ENCODE data around the gene MEI4. TPM values are rescaled to one million over a fixed set of nuclear protein-coding genes. Genes with fewer than 3 reads are reported as not detected.

MEI4 gene
- total and polyA plus RNA-seq, 2 of the 13 experiments (the other 11 are each of a cell fraction or from before 2014, with no cell fraction given): not detected

DNA sequence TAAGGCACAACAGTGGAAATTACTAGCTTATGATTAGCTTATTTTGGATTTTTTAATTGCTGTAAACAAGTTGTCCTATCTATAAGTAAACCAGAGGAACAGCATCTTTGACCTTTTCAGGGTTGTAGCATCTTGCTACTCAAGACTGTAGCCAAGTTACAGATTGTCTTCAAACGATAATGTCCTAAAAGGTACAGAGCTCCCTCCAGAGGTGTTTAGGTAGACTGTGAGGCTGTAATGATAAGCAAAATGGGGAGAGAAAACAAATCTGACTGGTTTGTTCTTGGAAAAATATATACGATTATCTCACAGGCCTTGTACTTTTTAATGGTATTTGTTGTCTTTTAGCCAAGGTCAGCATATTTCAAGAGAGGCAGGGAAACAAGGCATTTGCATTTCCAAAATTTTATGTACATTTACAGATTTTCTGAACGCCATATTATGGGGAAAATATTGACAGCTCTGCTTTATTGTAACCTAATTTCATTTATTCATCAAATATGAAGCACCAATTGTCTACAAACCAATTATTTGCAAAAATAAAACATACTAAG, 273.4 kb downstream of the MEI4 start:
- Histone ChIP-seq H3K9ac (ENCODE audit: insufficient read depth, low read depth, low read length) (no peak overlapping the region), H3K27ac (ENCODE audit: extremely low read length, insufficient read depth, low read length) (no peak overlapping the region), H3K9me3 (ENCODE audit: low read length) (no peaks in the 10 kb centered on the region), H3K27me3 (ENCODE audit: control insufficient read depth in 1 of 2, insufficient read depth in 2 of 2, low read length in 2 of 2) (no peaks in the 10 kb centered on the region), H3K79me2 (ENCODE audit: insufficient read depth, low read length) (no peaks in the 10 kb centered on the region), H3K4me3 (replicated peaks in 1 of 3; ENCODE audit: insufficient read depth in 1 of 3, low read depth in 2 of 3, low read length in 3 of 3) (no peak overlapping the region), H3K36me3 (replicated peaks in 1 of 2; ENCODE audit: control insufficient read depth in 1 of 2, insufficient read depth in 2 of 2, low read length in 2 of 2) (no peaks in the 10 kb centered on the region), H4K20me1 (ENCODE audit: insufficient read depth, low read length) (no peaks in the 10 kb centered on the region), H3K4me2 (ENCODE audit: low read depth, low read length) (no peak overlapping the region), H3K4me1 (ENCODE audit: insufficient read depth, low read length) (no peaks in the 10 kb centered on the region), H2AFZ (ENCODE audit: low read length) (peak overlapping the region; percentile 15)
- CTCF ChIA-PET (ENCODE audit: low intra/inter-chr PET ratio, low total read pairs): interaction anchor here (2.0 to 3.2 kb wide), 2 partner anchors 186 to 306 kb away, joined by 6 to 38 read pairs; no protein-coding TSS in a partner anchor
- ATAC-seq (peak; percentile 89), DNase-seq (ENCODE audit: low spot score) (peak; percentile 54), FAIRE-seq (peak; percentile 39)
- POLR2A ChIA-PET: no interaction called here
- in situ Hi-C loops (cut with HindIII; ENCODE audit: extremely low pct_ligation_motif_present, low pct_unique_long_range_greater_than_20kb): no loop called here
- no TSS peak for BruUV-seq (replicated peaks)
- intact Hi-C loops (cut with micrococcal nuclease; ENCODE audit: unreplicated experiment): loop anchor here (1.0 to 5.0 kb wide), 3 partner anchors 186 to 454 kb away; no protein-coding TSS in a partner anchor
- WGBS (ENCODE audit: low lambda C conversion rate): 3% methylated on average over 3 of the region's 3 CpGs
- TF ChIP-seq SAFB2 (CRISPR knock-in tag; IDR thresholded peaks at IDR 0.05; ENCODE audit: borderline replicate concordance, low read depth) (no peak), SYNCRIP (IDR thresholded peaks at IDR 0.05; ENCODE audit: insufficient read depth, low read depth, low read length) (no peak), MIXL1 (CRISPR knock-in tag; IDR thresholded peaks at IDR 0.05) (0 out of 2 replicates have a peak, but pooled peaks have one; percentile 27), BATF2 (CRISPR knock-in tag; IDR thresholded peaks at IDR 0.05) (no peak), TGIF2 (CRISPR knock-in tag; IDR thresholded peaks at IDR 0.05) (no peak), CHCHD3 (CRISPR knock-in tag; IDR thresholded peaks at IDR 0.05) (no peak), ZNF7 (CRISPR knock-in tag; IDR thresholded peaks at IDR 0.05) (no peak), SOX5 (CRISPR knock-in tag; IDR thresholded peaks at IDR 0.05; ENCODE audit: borderline replicate concordance) (no peak), ZNF12 (CRISPR knock-in tag; IDR thresholded peaks at IDR 0.05) (no peak), ZFP90 (CRISPR knock-in tag; IDR thresholded peaks at IDR 0.05; ENCODE audit: borderline replicate concordance) (no peak), SMC3 (IDR thresholded peaks at IDR 0.05; ENCODE audit: low read length) (peak; percentile 67; the same call in 1 of the 2 replicates), ZNF674 (CRISPR knock-in tag; IDR thresholded peaks at IDR 0.05; ENCODE audit: low read depth) (no peak), GMEB1 (CRISPR knock-in tag; IDR thresholded peaks at IDR 0.05; ENCODE audit: borderline replicate concordance) (no peak), STAG1 (CRISPR knock-in tag; IDR thresholded peaks at IDR 0.05) (peak; percentile 92), ZFY (CRISPR knock-in tag; IDR thresholded peaks at IDR 0.05) (no peak), SP5 (CRISPR knock-in tag; IDR thresholded peaks at IDR 0.05; ENCODE audit: borderline replicate concordance, low read depth) (no peak), ATM (IDR thresholded peaks at IDR 0.05; ENCODE audit: borderline replicate concordance) (no peak), NBN (conservative IDR thresholded peaks at IDR 0.05) (no peak)
- TF ChIP-seq, protein P1, sequence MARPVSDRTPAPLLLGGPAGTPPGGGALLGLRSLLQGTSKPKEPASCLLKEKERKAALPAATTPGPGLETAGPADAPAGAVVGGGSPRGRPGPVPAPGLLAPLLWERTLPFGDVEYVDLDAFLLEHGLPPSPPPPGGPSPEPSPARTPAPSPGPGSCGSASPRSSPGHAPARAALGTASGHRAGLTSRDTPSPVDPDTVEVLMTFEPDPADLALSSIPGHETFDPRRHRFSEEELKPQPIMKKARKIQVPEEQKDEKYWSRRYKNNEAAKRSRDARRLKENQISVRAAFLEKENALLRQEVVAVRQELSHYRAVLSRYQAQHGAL (CRISPR knock-in tag; IDR thresholded peaks at IDR 0.05; ENCODE audit: not compliant biosample characterization): no peak
- TF ChIP-seq, protein P2, sequence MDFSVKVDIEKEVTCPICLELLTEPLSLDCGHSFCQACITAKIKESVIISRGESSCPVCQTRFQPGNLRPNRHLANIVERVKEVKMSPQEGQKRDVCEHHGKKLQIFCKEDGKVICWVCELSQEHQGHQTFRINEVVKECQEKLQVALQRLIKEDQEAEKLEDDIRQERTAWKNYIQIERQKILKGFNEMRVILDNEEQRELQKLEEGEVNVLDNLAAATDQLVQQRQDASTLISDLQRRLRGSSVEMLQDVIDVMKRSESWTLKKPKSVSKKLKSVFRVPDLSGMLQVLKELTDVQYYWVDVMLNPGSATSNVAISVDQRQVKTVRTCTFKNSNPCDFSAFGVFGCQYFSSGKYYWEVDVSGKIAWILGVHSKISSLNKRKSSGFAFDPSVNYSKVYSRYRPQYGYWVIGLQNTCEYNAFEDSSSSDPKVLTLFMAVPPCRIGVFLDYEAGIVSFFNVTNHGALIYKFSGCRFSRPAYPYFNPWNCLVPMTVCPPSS (IDR thresholded peaks at IDR 0.05): no peak

All from HepG2 (cell line).